Activated T-helper 9 cell treated with anti-CD3 and anti-CD28 coated beads, Interleukin-2, amount 50 U/mL, for 16 hours (primary cell): ENCODE measurements around the gene FUT3.
A peak's percentile ranks its signal among the peaks of the same experiment; 100 is the strongest.
"Not testable (repeated sequence)": the region's sequence is repeated elsewhere in the genome, so short reads cannot be mapped to it uniquely, and the experiment has no call there.

Experiments
- DNase-seq: peaks from one replicate; pipeline ENCODE4 v3.0.0-alpha.2; 2020; ENCODE audit warnings: low read depth

The FUT3 gene

DNA sequence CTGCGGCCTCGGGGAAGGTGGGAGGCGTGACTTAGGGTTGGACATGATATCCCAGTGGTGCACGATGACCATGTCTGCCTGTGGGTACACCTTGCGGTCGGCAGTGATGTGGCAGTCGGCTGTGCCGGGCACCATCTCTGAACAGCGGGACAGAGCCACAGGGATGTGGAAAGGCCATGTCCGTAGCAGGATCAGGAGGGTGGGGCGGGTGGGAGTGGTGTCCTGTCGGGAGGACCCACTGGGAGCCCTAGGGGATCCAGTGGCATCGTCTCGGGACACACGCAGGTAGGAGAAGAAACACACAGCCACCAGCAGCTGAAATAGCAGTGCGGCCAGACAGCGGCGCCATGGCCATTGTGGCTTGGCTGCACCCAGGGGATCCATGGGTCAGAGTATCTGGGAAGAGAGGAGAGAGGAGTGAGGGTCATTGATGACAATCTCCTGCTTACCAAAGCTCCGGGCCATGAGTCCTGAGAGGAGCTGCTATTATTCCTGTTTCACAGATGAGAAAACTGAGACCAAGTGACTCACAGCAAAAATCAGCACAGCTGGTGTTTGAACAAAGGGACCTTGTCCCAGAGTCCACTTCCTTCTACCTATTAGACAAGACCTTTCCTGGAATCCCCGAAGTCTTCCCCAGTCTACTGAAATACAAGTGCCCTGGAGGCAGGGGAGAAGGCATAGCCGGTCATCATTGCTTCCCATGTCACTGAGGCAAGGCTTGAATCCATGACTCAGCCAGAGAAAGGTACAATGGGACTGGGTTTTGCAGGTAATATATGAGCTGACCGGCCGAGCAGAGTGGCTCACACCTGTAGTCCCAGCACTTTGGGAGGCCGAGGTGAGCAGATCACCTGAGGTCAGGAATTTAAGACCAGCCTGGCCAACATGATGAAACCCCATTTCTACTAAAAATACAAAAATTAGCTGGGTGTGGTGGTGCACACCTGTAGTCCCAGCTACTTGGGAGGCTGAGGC is 6.5 kb downstream of the FUT3 start:
- no peak for DNase-seq

DNA sequence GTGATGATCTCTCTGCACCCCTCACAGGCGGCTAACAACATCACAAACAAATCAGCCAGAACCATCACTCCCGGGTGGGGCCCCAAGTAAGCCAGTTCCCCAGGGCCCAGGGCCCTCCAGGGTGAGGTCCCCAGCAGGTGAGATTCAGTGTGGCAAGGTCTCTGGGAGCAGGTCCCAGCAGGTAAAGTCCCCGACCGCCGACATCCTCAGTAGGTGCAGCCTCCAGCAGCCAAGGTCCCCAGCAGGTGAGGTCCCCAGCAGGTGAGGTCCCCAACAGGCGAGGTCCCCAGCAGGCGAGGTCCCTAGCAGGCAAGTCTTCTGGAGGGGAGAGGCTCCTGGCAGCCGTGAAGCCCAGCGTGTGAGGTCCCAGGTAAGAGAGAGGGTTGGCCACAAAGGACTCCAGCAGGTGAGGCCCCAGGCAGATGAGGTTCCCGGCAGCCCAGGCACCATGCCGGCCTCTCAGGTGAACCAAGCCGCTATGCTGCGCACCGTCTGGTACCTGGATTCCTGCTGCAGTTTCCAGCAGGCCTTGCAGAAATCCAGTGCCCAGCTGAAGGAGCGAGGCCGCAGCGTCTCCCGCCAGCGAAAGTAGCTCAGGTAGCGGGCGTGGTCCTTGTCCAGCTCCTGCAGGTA is 7.8 kb downstream of the FUT3 start:
- DNase-seq = no peak

DNA sequence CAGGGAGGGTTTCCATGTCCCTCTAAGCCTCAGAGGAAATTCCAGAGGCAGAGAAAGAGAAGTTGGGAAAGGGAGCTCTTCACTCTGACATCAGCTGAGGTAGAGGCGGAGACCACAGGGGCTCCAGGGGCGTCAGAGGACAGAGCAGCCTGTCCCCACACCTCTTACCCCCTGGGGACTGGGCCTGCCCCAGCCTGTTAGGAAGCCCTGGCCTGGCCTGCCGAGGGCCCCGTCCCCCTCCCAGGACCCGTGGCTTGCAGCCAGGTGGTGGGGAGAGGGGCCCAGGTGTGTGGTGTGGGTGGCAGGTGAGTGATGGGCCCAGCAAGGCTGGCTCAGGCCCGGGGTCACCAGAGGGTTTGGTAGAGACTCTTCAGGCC is 9.5 kb downstream of the FUT3 start:
- not testable (repeated sequence) for DNase-seq

DNA sequence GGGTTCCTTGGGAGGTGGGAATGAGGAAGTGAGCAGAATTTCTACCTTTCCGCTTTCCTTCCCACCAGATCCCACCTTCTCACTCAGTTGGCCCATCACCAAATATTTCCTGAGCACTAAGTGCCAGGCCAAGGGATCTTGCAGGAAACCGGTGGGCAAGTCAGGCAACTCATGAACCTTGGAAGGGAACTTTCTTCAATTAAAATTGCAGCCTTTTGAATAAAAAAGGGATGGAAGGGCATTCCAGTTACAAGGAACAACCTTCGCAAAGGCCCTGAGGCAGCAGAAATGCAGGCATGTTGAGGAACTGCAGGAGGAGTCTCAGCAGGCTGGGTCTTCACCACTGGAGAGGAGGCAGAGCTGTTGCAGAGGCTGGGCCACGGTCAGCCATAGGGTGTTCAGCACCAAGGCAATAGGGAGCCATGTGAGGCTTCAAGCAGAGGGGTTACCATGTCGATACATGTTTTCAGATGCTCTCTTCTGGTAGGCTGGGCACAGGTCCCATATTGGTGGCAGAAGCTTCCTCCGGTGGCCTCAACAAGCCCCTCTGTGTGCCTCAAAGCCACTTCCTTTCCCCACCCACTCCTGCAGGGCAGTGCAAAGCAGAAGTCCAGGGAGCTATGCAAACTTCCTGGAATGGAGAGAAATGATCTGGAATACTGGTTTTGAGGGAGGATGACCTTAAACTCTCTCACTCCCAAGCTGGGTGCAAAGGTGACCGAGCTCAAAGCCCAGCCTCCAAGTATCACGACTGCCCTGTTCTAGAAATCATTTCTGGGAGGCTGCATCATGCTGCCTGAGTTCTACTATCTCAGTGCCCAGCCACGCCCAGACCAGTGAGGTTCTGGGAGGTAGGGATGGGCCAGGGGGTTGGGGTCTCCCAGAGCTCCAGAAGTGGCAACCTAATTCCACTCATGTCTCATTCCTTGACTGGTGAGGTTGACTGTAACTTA is 11.9 kb downstream of the FUT3 start, which contains the start of gene FUT6:
TSS of gene FUT6 (minus strand) at position 638 of the 953 bp plus-strand sequence. CDS start 7,135 bp downstream, outside the sequence.
- DNase-seq = no peak

DNA sequence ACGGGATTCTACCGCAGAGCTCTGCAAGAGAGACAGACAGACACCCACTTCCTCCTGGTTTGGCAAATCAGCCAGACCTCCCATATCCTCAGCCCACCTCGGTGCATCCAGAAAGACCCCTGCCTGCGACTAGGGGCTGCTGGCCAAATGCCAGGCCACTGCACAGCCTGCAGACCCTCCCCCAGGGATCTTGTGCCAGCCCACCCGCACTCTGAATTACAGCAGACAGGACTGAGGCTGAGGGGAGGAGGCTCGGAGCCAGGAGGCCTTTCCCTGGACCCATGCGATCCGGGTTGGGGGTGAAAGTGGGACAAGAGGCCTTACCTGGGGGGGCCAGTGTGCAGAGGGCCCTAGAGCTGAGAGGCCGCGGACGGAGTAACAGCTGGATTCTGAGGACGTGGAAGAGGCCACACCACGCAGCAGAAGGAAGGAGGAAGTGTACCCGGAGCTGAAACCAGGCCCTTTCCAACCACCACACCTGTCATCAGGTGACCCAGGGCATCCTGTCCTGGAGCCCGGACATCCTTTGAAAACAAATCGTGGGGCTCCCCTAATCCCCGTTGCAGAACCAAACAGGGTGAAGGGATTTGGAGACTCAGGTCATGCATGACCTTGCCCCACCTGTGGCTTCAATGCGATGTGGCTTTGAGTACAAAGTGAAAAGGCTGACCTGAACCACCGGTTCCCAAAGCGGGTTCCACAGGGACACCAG is 12.7 kb downstream of the FUT3 start:
- no peak for DNase-seq

DNA sequence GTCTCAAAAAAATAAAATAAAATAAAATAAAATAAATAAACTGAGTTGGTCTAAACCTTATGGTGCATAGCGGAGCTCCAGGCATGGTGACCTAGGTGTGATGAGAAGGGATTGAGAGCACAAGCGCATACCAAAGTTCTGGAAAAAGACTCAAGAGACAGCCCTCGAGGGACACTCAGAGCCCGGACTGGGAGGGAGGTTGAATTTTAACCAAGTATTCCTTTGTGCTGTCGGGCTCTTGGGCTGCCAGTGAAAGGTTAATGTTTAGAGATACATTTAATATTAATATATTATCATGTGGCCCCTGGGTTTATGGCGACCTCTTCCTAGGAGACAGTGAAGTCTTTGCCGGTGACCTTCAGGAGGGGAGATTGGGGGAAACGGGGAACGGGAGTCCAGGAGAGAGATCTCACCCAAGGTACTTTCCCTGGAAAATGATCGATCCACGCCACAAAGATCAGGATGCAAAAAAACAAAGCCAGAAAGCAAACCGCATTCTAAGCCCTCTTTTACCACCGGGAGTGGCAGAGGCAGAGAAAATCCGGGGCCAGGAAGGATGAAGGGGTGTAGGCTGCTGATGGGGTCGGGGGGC is 13.4 kb downstream of the FUT3 start:
- no peak for DNase-seq

DNA sequence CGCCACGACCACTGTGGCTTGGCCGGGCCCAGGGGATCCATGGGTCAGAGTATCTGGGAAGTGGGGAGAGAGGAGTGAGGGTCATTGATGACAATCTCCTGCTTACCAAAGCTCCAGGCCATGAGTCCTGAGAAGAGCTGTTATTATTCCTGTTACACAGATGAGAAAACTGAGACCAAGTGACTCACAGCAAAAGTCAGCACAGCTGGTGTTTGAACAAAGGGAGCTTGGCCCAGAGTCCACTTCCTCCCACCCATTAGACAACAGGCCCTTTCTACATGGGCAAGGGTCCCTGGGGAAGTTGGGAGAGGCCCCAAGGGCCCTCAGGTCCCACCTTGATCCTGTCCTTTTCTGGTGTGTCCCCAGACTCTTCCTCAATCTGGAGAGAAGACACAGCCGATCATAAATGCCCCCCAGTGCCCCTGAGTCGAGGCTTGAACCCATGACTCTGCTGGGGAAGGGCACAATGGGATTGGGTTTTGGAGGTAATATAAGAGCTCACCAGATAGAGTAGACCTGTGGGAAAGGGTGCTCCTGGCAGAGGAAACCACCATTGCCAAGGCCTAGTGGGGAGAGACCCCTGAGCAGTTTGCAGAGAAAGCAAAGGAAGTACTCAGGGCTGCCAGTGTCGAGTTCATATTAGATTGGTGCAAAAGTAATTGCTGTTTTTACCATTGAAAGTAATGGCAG is 18.6 kb downstream of the FUT3 start:
- no peak for DNase-seq

DNA sequence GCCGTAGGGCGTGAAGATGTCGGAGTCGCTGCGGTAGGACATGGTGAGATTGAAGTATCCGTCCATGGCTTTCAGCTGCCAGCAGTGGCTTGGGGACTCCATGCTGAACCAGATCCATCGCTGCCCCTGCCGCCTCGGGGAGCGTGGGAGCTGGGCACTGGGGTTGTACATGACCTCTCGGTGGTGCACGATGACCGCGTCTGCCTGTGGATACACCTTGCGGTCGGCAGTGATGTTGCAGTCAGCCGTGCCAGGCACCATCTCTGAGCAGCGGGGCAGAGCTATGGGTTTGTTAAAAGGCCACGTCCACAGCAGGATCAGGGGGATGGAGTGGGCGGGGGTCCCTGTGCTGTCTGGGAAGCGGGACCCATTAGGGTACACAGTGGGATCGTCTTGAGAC is 19.2 kb downstream of the FUT3 start:
- no peak for DNase-seq

DNA sequence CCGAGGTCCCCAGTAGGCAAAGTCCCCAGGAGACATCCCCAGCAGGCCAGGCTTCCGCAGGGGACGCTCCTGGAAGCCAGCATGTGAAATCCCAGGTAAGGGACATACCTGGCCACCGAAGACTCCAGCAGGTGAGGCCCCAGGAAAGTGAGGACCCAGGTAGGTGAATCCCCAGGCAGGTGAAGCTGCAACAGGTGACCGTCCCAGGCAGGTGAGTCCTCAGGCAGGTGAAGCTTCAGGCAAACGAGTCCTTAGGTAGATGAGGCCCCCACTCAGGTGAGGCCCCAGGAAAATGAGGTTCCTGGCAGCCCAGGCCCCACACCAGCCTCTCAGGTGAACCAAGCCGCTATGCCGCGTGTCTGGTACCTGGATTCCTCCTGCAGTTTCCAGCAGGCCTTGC is 20.1 kb downstream of the FUT3 start:
- no peak for DNase-seq

DNA sequence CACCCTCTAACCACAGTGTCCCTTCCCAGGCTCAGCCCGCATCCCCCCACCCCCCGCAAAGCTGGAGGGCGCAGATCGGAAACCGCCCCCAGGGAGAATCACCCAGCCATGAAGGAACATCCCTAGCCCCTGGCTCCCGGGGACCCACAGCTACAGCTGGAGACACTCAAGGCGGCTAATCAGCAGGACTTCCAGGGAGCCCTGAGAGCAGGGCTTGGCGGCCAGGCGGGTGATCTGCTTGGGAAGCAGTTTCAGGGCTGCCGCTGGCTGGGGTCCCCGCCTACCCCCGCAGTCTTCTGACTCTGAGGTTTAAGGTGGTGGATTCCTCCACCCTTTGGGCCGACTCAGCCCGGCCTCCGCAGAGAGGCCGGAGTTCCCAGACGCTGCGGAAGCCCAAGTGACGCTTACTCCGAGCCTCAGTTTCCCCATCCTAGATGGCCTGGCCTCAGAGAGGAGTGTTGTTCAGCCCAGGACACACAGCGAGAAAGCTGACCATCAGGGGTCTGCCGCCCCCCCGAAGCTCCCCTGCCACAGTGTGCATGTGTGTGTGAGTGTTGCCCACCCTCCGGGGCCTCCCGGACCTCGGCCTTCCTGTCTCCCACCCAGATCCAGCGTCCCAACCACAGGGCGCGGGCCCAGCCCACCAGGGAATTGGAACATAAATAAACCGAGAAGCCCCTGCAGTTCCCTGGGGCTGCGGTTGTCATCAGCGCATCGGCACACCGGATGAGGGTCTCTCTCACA is 21.5 kb downstream of the FUT3 start:
- no peak for DNase-seq

DNA sequence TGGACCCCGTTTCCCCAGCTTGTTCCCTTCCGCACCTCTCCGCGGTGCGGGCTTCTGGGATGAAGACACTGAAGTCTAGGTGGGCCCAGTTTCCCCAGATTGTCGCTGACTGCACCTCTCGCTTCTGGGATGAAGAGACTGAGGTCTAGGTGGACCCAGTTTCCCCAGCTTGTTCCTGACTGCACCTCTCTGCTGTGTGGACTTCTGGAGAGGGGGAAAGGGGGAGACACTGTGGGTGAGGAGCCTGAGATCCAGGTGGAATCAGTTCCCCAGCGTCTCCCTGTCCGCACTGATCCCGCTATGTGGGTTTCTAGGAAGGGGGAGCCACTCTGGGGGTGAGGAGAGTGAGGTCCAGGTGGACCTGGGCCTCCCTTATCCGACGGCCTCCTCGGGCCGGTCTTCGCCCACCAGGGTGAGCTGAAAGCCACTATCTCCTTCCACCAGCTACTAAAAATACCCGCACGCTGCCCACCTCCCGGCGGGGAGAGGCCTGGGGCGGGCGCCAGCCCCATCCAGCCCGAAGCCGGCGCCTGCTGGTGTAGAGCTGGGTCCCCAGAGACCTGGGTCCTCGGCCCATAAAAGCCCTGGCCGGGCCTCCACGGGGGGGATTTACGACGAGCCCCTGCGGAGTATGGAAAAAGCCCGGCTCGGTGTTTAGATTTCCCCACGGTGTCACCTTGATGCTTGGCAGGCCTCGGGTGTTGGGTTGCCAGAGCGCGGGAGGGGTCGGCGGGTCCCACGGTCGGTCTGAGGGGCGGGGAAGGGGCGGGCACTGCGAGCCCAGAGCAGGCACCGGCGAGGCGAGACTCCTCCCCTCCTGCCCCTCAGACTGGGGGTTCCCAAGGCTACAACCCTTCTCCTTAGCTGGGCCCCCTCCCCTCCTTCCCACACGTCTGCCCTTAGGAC is 22.3 kb downstream of the FUT3 start:
- DNase-seq = peak; percentile 12

DNA sequence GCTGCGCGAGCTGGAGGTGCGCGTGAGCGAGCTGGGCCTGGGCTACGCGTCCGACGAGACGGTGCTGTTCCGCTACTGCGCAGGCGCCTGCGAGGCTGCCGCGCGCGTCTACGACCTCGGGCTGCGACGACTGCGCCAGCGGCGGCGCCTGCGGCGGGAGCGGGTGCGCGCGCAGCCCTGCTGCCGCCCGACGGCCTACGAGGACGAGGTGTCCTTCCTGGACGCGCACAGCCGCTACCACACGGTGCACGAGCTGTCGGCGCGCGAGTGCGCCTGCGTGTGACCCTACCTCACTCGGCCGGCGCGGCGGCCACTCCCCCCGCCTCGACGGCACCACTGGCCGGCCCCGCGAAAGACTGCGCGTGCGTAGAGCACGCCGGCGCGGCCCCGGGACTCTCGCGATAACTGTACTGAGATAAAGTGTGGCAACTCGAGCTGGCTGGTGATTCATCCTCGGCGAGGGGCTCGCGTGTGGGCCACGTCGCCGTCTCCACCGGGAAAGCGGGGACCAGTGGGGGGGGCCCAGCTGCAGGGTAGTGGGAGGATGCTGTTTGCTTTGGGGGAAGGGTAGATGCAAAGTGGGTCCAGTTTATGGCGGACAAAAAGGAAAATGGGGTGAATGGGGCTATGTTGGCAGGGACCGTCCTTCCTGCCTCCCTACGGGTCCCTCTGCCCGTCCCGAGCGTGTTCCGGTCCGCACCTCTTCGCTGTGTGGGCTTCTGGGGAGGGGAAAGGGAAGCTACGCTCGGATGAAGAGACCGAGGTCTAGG is 23.2 kb downstream of the FUT3 start:
- peak; percentile 97 for DNase-seq

DNA sequence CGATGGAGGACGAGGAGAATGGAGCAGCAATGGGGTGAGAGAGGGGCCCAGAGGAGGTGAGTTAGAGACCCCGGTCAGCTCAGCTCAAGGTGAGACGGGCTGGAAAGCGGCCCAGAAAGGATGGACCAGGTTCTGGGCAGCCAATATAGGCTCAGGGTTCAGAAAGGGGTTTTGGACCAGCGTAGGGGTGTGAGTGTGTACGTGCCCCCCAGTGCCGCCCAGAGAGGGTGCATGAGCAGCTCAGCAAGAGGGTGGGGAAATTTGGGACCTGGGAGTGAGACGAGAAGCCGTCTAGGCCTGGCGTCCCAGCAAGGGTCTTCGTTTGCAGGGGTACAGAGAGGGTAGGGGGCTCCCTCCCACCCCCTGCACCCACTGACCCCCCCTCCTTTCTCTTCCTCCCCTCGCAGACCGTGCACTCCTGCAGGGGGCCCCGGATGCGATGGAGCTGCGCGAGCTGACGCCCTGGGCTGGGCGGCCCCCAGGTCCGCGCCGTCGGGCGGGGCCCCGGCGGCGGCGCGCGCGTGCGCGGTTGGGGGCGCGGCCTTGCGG is 23.8 kb downstream of the FUT3 start:
- no peak for DNase-seq

DNA sequence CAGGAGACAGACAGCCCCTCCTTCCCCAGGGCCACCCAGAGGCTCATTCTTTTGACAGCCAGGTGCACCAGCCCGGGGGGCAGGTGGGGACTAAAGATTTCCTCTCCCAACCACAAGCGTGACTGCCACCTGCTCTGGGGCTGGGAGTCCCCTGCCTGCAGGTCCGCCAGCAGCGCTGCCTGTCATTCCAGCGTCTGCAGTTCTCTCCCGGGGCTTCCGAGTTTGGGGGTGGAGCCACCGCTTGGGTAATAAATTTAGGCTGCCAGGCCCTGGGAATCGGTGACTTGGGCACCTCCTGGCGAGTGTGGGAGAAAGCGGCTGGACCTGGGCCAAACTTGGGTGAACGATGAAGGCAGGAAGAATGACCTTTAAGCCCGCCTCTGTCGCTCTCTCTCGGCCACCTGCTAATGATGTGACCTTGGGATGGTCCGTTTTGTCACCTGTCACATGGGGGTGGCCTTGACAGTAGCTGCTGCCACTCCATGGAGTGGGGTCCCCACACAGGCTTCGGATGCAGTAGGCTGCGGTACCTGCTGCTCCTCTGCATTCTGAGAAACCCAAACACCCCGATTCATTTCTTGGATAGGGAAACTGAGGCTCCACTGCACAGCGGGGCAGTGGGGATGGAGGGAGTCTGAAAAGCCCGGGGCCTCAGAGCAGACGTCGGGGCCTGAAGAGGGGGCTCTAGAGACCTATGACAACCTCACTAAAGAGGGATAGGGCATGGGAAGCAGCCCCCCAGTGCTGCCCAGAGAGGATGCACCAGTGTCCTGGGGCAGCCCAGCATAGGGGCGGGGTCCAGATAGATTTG is 24.5 kb downstream of the FUT3 start:
- DNase-seq = no peak

DNA sequence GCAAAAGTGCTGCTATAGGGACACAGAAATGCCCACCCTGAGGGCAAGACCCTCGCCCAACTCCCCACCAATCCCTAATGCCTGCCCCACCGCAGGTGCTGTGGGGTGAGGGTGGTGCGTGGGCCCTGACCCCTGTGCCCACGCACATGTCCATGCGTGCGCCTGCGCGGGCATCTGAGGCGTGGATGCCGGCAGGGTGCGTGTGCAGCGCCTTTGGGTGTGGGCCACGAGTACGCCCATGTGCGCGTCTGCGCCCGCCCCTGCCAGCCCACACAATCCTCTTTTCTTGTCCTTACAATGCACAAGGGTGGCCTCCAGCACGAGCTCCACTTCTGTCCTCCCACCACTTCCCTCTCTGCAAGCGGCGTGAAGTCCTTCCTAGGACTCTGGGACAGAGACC is 26.1 kb downstream of the FUT3 start:
- no peak for DNase-seq

DNA sequence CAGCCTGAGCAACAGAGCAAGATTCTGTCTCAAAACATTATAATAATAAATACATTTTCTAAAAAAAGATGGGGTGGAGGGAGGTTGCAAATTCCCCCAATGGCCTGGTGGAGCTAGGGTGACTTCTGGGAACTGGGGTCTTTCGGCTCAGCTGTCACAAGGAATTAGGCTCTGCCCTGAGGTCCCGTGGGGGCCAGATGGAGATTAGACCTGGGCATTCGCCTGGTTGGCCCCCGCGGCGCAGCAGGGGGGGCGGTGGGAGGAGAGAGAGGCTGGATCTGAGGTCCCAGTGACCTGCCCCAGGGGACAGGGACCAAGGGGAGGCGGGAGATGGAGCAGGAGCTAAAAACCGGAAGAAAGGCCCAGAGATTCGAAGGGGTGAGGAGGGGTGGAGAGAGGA is 26.5 kb downstream of the FUT3 start:
- no peak for DNase-seq
